Islet precursor cell (in vitro differentiated cells): ENCODE measurements around the gene FGF14.

ENCODE experiments used
- DNase-seq: peaks from one replicate; pipeline ENCODE4 v3.0.0-alpha.2; 2018

The FGF14 gene

GRCh38 chr13:102361113-102361512, 40.7 kb downstream of the FGF14 start:
- no peak for DNase-seq

GRCh38 chr13:102359264-102359663, 42.6 kb downstream of the FGF14 start:
- no peak for DNase-seq

GRCh38 chr13:102355251-102355650, 46.6 kb downstream of the FGF14 start:
- peak; percentile 56 for DNase-seq

GRCh38 chr13:102354011-102354410, 47.8 kb downstream of the FGF14 start:
- DNase-seq = no peak

GRCh38 chr13:102351521-102351920, 50.3 kb downstream of the FGF14 start:
- no peak for DNase-seq

- no peak for DNase-seq
These were observed 54.4 kb downstream of the FGF14 start for GRCh38 chr13:102347490-102347889.

DNA sequence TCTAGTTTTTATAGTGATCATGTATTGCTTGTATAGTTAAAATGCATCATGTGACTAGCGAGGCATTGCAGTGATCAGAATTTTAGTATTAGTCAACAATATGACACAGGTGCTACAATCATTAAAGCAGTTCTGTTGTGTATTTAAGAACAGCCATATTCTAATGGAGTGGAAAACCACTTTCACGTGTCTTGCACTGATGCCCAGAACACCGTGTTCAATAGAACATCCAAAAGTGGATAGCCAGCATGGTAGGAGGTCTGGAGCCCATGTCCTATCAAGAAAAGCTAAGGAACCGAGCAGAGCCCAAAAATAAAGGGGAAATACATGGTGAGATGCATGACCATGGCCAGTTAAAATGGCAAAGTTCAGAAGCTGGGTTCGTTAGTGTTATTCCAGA, 55.1 kb downstream of the FGF14 start:
- DNase-seq = no peak

GRCh38 chr13:102344410-102344809, 57.4 kb downstream of the FGF14 start:
- no peak for DNase-seq

DNA sequence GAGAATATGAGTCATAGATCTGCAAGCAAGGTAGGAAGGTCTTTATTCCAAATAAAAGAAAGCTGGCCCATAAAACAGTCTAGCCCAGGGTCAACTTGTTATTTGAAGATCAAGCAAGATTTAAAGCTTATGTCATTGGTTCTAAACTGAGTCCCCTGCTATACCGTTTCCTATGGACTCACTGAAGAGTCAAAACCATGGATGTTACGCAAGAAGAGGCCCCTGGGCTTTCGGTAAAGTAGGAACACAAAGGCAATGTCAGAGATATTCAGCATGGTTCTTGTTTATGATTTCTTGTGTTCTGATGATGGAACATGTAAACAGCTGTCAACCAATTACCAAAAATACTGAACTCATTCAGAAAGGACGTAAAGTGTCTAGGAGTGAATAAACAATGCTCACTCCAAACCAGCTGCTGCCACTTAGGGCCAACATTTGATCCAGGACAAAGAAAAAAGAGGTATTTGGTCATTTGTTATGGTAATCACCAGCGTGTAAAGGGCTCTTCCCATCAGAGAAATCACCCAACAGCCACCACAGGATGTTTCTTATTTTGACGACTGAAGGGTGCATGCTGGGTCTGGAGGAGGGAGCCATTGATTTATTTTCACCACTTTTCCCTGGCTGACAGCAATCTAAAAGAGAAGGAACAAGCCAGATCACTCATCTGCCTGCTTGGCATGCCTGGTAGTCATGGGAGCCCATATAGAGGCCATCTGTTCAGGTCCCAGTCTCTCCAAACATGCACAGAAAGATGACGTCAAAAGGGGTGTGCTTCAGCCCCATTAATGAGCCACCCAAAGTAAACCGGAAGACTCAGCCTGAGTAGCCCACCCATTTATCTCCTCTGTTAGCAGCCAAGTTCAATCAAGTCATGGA, 68.3 kb downstream of the FGF14 start:
- no peak for DNase-seq

GRCh38 chr13:102328909-102329308, 72.9 kb downstream of the FGF14 start:
- DNase-seq = peak; percentile 23

DNA sequence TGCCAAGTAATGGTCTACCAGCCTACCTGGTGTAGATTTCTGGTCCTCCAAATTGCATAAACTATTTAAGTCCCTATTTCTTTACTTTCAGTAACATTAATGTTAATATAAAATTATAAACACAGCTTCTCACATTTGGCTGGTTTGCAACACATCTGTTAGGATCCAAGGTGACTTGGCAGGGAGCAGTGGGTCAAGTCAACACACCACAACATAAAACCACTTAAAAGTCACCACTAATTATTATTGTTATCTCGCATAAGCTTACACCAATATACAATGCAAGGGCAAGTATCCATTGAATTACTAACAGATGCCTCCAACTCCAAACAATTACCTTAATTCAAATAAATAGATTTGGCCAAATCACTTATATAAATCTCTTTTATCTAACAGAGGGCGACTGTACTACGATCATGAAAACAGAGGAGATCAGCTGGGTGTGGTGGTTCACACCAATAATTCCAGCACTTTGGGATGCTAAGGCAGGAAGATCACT, 74.7 kb downstream of the FGF14 start:
- DNase-seq = no peak

DNA sequence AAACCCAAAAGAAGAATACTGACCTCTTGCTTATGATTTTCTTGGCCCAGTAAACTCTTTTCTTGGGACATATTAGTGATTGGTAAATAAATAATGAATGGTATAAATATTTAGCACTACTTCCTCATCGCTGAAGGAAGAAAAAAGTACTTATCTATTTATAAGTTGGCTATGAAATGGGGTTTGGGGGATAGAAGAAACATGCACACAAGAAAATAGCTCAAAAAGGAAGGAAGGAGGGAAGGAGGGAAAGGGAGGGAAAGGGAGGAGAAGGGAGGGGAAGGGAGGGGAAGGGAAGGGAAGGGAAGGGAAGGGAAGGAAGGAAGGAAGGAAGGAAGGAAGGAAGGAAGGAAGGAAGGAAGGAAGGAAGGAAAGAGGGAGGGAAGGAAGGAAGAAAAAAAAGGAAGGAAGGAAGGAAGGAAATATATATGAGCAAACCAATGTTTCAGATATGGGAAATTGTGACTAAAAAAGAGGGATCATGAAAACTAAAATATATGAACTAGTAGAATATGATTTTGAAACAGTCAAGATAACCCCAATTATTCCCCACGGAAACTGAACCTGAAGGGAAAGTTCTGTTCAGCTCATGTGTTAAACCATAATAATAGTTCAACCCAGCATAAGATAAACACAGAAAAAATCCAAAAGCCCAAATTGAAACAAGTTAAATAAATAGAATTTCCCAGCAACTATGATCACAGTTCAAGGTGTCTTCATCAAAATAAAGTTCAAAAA, 75.3 kb downstream of the FGF14 start:
- DNase-seq = no peak

- peak; percentile 24 for DNase-seq
These were observed 76.5 kb downstream of the FGF14 start for GRCh38 chr13:102325321-102325720.

DNA sequence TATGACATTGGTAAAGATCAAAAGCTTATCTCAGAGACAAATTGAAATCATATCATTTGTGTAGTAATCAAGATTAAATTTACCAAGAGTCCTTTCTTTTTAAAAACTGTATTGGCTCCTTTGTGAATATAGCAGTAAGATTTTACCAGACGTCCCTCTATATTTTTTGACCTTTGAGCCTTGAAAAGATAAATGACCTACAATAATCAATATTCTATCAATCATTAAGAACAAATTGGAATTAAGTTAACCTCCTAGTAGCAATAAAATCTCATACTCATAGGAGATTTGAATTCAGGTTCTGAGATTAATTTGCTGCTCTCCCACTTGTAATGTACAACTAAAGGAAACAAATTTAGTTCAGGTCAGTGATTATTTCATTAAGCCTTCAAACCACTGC, 78.3 kb downstream of the FGF14 start:
- DNase-seq = no peak

DNA sequence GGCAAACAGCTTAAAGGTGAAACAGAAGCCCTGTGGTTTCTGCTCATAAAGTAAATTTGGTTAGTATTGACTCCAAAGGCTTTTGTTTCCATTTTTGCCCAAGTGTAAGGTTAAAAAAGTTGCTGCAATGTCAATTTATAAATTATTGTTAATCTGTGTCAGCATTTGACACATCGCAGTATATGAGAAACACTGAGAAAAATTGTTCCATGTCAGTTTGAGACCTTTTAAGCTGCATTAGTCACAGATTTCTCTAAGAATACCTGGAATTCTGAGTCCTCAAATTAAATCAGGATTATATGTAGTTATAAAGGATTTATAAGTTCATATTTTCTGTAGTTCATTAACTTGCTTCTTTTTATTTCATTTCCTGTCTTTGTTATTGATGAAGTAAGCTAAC, 78.8 kb downstream of the FGF14 start:
- DNase-seq = no peak

GRCh38 chr13:102322211-102322610, 79.6 kb downstream of the FGF14 start:
- DNase-seq = no peak

GRCh38 chr13:102318233-102318632, 83.6 kb downstream of the FGF14 start:
- DNase-seq = peak; percentile 38

GRCh38 chr13:102317593-102317992, 84.3 kb downstream of the FGF14 start:
- DNase-seq = peak; percentile 70

DNA sequence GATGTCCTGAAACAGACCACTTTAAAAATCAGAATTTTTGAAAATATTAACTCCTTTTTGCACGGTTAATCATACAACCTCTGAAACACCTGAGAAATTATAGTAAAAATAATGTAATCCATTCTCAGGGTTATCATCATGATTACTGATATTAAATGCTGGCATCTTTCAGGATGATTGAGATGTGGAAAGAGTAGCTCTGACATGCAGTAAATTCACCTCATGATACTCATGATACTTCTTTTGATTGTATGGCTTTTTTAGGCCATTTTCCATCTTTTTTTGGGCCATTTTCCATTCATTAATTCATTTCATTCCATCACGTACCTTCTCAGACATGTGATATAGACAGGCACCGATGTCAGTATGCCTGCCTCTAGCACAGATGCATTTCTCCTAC, 85.1 kb downstream of the FGF14 start:
- DNase-seq = no peak

- peak; percentile 26 for DNase-seq
These were observed 89.0 kb downstream of the FGF14 start for GRCh38 chr13:102312841-102313240.

GRCh38 chr13:102311901-102312300, 89.9 kb downstream of the FGF14 start:
- no peak for DNase-seq

GRCh38 chr13:102311419-102311796, 90.4 kb downstream of the FGF14 start:
- no peak for DNase-seq

DNA sequence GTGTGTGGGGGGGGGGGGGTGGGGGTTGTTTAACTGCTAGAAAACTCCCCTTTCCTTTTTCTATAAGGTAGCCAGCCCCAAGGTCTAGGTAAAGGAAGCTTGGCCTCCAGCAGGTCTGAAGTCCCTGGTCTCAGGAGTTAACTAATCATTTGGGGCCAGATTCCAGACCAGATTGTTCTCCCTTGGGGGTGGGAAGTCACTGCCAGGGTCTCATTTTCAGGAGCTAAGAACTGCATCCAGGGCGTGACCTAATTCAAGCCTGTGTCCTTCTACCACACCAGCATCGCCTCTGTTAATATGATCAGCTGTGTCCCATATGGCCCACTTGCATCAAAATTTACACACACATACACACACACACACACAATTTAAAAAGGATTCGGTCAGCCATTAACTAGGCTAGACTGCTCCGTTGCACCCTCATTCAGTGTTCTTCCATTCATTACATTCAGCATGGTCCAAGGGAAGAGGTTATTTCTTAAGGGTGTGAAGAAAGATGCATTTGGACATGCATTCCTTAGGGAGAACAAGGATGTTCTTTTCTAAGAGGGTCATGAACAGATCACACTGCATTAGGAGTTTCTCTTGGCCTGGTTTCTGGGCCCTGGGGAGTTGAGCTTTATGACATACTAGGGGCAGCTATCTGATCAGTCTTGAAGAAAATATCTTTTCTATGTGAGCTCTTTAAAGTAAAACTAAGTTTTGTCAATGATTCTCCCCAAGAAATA, 91.0 kb downstream of the FGF14 start:
- DNase-seq = peak; percentile 33
